Natural killer cell (primary cell): ENCODE data around the gene TTC34. TPM values are rescaled to one million over a fixed set of nuclear protein-coding genes. Genes with fewer than 3 reads are reported as not detected.

Experiments used
- ATAC-seq, 3 donors: fragments of 150-1000 bp in 2 of 3; fragments of 200-7000 bp in 1 of 3; cut with Tn5 transposase; 1 replicate in 1 of 3; 2 replicates in 2 of 3; pipeline ENCODE4 v1.10.0; 2021; ENCODE audit warnings: mild to moderate bottlenecking in 2 of 3, moderate library complexity in 2 of 3
- DNase-seq, 2 donors: peaks; one replicate each; pipeline versions ENCODE4 v3.0.0 to v3.0.0-alpha.2; 2013 to 2021; ENCODE audit warnings: mixed read lengths in 1 of 2
- H3K27ac ChIP-seq: one replicate; pipeline ENCODE4 v1.5.1; 2013; ENCODE audit warnings: mild to moderate bottlenecking, low read length
- H3K27me3 ChIP-seq: one replicate; pipeline ENCODE4 v1.6.1; 2013; ENCODE audit warnings: low read length; ENCODE audit not compliant: control insufficient read depth, insufficient read depth
- H3K36me3 ChIP-seq: one replicate; pipeline ENCODE4 v1.6.1; 2013; ENCODE audit warnings: low read length; ENCODE audit not compliant: control insufficient read depth, insufficient read depth
- H3K4me1 ChIP-seq: one replicate; pipeline ENCODE4 v1.6.1; 2013; ENCODE audit warnings: low read length; ENCODE audit not compliant: control insufficient read depth, insufficient read depth
- H3K4me3 ChIP-seq: one replicate; pipeline ENCODE4 v1.5.1; 2013; ENCODE audit warnings: low read length
- H3K9me3 ChIP-seq: one replicate; pipeline ENCODE4 v1.6.1; 2013; ENCODE audit warnings: low read length; ENCODE audit not compliant: control insufficient read depth, insufficient read depth
- H3K27ac Mint-ChIP-seq, 2 donors: one replicate each; pipeline ENCODE4 v1.8.0; 2022; ENCODE audit warnings: mild to moderate bottlenecking in 2 of 2, mixed read lengths in 2 of 2, moderate library complexity in 1 of 2
- H3K27me3 Mint-ChIP-seq, 2 donors: one replicate each; pipeline ENCODE4 v1.8.0; 2022; ENCODE audit warnings: low read depth in 2 of 2, mixed read lengths in 2 of 2
- H3K36me3 Mint-ChIP-seq: one replicate; pipeline ENCODE4 v1.8.0; 2022; ENCODE audit warnings: mixed read lengths
- H3K4me1 Mint-ChIP-seq, 2 donors: one replicate each; pipeline ENCODE4 v1.8.0; 2022; ENCODE audit warnings: mixed read lengths in 2 of 2
- H3K4me3 Mint-ChIP-seq: one replicate; pipeline ENCODE4 v1.8.0; 2022; ENCODE audit warnings: mild to moderate bottlenecking, moderate library complexity, mixed read lengths
- H3K9me3 Mint-ChIP-seq, 2 donors: one replicate each; pipeline ENCODE4 v1.8.0; 2022; ENCODE audit warnings: mixed read lengths in 2 of 2
- CTCF ChIP-seq: fragments of 200-600 bp; IDR thresholded peaks from one replicate; pipeline ENCODE4 v1.8.0; 2022; ENCODE audit warnings: antibody characterized with exemption
- WGBS: methylation state at CpG from one replicate; pipeline ENCODE4 v1.1.7; 2013; ENCODE audit warnings: missing lambda C conversion rate; ENCODE audit not compliant: insufficient coverage; 5-methylcytosine and 5-hydroxymethylcytosine counted together
- intact Hi-C: fragments of 100-400 bp; cut with micrococcal nuclease; formaldehyde crosslinking; loops from one replicate; pipeline ENCODE4 v1.14.2; 2022
- total RNA-seq, 4 donors: library from RNA; stranded (reverse); fragments of 120-200 nt in 1 of 4; gene quantifications; one replicate each; pipeline versions ENCODE4 v1.2.3 to v1.2.4, GENCODE V29; 2013 to 2022

Gene TTC34
- total RNA-seq, 3 donors from 2014 or later (not counting 1 experiment from before 2014, with no cell fraction given), result 0.80 to 1.4 (median 1.2) TPM

- Mint-ChIP-seq H3K9me3 (peaks cover 5 to 8% of the 10 kb centered on the region in 2 donors), H3K27ac (no peak overlapping the region), H3K27me3 (peaks cover 5 to 8% of the 10 kb centered on the region in 2 donors), H3K4me3 (no peak overlapping the region), H3K4me1 (no peaks in the 10 kb centered on the region), H3K36me3 (peaks cover 20% of the 10 kb centered on the region)
- H3K36me3 ChIP-seq, result no peaks in the 10 kb centered on the region
- H3K4me3 ChIP-seq, result no peak overlapping the region
- DNase-seq, result no peak
- H3K9me3 ChIP-seq, result peaks cover 11% of the 10 kb centered on the region
- intact Hi-C loops, result no loop called here
- 92% methylated on average over 19 of the region's 19 CpGs for WGBS
- ATAC-seq, result no peak
- H3K27me3 ChIP-seq, result peaks cover 3% of the 10 kb centered on the region
- H3K4me1 ChIP-seq, result no peaks in the 10 kb centered on the region
- H3K27ac ChIP-seq, result no peak overlapping the region
- TF ChIP-seq CTCF, result no peak
Observed at GRCh38 chr1:2611621-2612437, 189.7 kb downstream of the TTC34 start.

- Mint-ChIP-seq H3K4me1 (no peaks in the 10 kb centered on the region), H3K27me3 (peaks cover 5 to 8% of the 10 kb centered on the region in 2 donors), H3K27ac (no peak overlapping the region), H3K9me3 (peaks cover 5 to 8% of the 10 kb centered on the region in 2 donors), H3K36me3 (peaks cover 14% of the 10 kb centered on the region), H3K4me3 (no peak overlapping the region)
- Histone ChIP-seq H3K9me3 (peaks cover 3% of the 10 kb centered on the region), H3K4me1 (no peaks in the 10 kb centered on the region), H3K27ac (no peak overlapping the region), H3K4me3 (no peak overlapping the region), H3K27me3 (peaks cover 3% of the 10 kb centered on the region), H3K36me3 (no peaks in the 10 kb centered on the region)
- 24% methylated on average over 23 of the region's 24 CpGs for WGBS
- ATAC-seq (peak in 1 of 3 donors; percentile 67), DNase-seq (no peak)
- intact Hi-C loops, result no loop called here
- TF ChIP-seq CTCF, result no peak
Observed at GRCh38 chr1:2611031-2611501, 190.4 kb downstream of the TTC34 start.

- no peak for TF ChIP-seq CTCF
- WGBS, result 84% methylated on average over 21 of the region's 21 CpGs
- H3K36me3 Mint-ChIP-seq, result peaks cover 8% of the 10 kb centered on the region
- peaks cover 3% of the 10 kb centered on the region for H3K27me3 ChIP-seq
- peaks cover 4 to 6% of the 10 kb centered on the region in 2 donors for H3K9me3 Mint-ChIP-seq
- H3K27me3 Mint-ChIP-seq, result peaks cover 5 to 8% of the 10 kb centered on the region in 2 donors
- H3K4me3 Mint-ChIP-seq, result no peak overlapping the region
- ATAC-seq (no peak), DNase-seq (no peak)
- intact Hi-C loops, result no loop called here
- no peak overlapping the region for H3K27ac ChIP-seq
- H3K36me3 ChIP-seq, result no peaks in the 10 kb centered on the region
- no peaks in the 10 kb centered on the region for H3K4me1 ChIP-seq
- no peak overlapping the region for H3K4me3 ChIP-seq
- H3K27ac Mint-ChIP-seq, result no peak overlapping the region
- H3K9me3 ChIP-seq, result no peaks in the 10 kb centered on the region
- H3K4me1 Mint-ChIP-seq, result no peaks in the 10 kb centered on the region
Observed at GRCh38 chr1:2610036-2610959, 191.2 kb downstream of the TTC34 start.
